ENCODE results near the gene MRPL1. TPM values are rescaled to one million over a fixed set of nuclear protein-coding genes. Genes with fewer than 3 reads are reported as not detected.
"Not testable (repeated sequence)": the region's sequence is repeated elsewhere in the genome, so short reads cannot be mapped to it uniquely, and the experiment has no call there.

Gene MRPL1
- total and polyA plus RNA-seq, 5 donors from 2014 or later, result 31.3 to 36.8 (median 32.4) TPM

- Mint-ChIP-seq H3K4me1 (peaks cover 30 to 59% (median 45%) of the 10 kb centered on the region in 4 donors), H3K27ac (peak overlapping the region; percentile 98), H3K36me3 (peaks cover 3% of the 10 kb centered on the region), H3K27me3 (no peaks in the 10 kb centered on the region), H3K9me3 (no peaks in the 10 kb centered on the region), H3K4me3 (peak overlapping the region; percentile 79 to 84 (median 82))
- ATAC-seq (ENCODE audit: low read depth in 2 of 2) (peak; percentile 79 to 81), DNase-seq (peak; percentile 52 to 87 (median 69))
- Histone ChIP-seq H3K27me3 (ENCODE audit: control insufficient read depth, insufficient read depth, low read length) (no peaks in the 10 kb centered on the region), H3K27ac (ENCODE audit: insufficient read depth, low read length, poor library complexity, severe bottlenecking) (peak overlapping the region; percentile 93), H3K4me3 (ENCODE audit: low read depth, low read length) (peak overlapping the region; percentile 79), H3K36me3 (ENCODE audit: control insufficient read depth, insufficient read depth, low read length) (no peaks in the 10 kb centered on the region), H3K4me1 (ENCODE audit: control insufficient read depth, insufficient read depth, low read length, poor library complexity, severe bottlenecking) (peaks cover 60% of the 10 kb centered on the region), H3K9me3 (ENCODE audit: control insufficient read depth in 2 of 2, low read length in 2 of 2) (no peaks in the 10 kb centered on the region)
Measured at GRCh38 chr4:77852892-77853495, 9.6 kb upstream of the MRPL1 start.

DNA sequence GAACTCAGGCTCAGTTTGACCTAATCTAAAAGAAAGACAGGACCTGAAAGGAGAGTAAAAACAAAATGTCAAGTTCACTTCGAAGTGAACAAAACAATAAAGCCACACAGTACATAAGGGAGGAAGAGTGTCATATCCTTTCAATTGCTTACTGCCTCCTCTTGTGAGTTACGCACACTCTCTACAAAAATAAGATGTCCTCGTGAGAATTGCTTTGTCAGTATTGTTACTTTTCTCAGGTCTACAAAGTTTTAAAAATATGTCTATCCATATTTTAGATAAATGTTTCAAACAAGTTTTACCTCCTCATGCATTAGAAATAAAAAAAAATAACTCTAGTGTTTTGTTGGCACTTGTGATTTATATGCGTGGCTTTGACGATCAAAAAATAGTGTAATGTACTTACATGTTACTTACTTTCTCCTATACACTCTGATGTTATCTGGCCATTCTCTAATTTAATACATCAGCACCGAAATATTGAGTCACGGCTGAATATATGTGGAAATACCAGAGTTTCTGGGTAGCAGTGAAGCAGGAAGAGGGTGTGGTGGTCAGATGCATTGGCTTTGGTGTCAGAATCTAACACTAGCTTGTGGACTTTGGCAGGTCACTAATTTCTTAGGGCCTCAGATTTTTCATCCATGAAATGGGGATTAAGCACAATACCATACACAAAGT is 8.1 kb upstream of the MRPL1 start:
- peaks cover 67% of the 10 kb centered on the region for H3K4me1 ChIP-seq (ENCODE audit: control insufficient read depth, insufficient read depth, low read length, poor library complexity, severe bottlenecking)
- H3K4me3 ChIP-seq (ENCODE audit: low read depth, low read length), result peak overlapping the region; percentile 79
- H3K36me3 Mint-ChIP-seq, result peaks cover 3% of the 10 kb centered on the region
- ATAC-seq (ENCODE audit: low read depth in 2 of 2) (peak; percentile 85), DNase-seq (peak; percentile 10 to 81 (median 81))
- H3K36me3 ChIP-seq (ENCODE audit: control insufficient read depth, insufficient read depth, low read length), result no peaks in the 10 kb centered on the region
- no peaks in the 10 kb centered on the region for H3K9me3 Mint-ChIP-seq
- H3K27me3 ChIP-seq (ENCODE audit: control insufficient read depth, insufficient read depth, low read length), result no peaks in the 10 kb centered on the region
- peak overlapping the region; percentile 68 to 84 (median 80) for H3K4me3 Mint-ChIP-seq
- no peaks in the 10 kb centered on the region for H3K27me3 Mint-ChIP-seq
- no peaks in the 10 kb centered on the region for H3K9me3 ChIP-seq (ENCODE audit: control insufficient read depth in 2 of 2, low read length in 2 of 2)
- peak overlapping the region; percentile 98 for H3K27ac Mint-ChIP-seq
- H3K27ac ChIP-seq (ENCODE audit: insufficient read depth, low read length, poor library complexity, severe bottlenecking), result peak overlapping the region; percentile 93
- peaks cover 30 to 72% (median 51%) of the 10 kb centered on the region in 4 donors for H3K4me1 Mint-ChIP-seq

DNA sequence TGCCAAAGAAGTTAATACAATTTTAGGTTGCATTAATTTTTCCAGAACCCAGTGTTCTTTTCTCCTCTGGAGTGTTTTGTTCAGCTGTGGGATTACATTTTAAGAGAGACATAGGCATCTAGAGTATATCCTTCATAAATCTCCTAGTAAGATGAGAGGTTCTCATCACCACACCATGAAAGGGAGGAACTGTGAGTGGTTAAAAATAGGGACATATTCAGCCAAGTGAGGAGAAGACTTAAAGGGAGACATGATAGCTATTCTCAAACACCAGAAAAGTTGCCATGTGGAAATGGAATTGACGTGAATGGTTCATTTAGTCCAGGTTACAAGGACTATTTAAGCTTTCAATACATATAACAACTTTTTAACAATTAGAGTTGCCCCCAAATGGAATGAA is 6.5 kb upstream of the MRPL1 start:
- DNase-seq (no peak), ATAC-seq (ENCODE audit: low read depth in 2 of 2) (no peak)
- no peaks in the 10 kb centered on the region for H3K27me3 ChIP-seq (ENCODE audit: control insufficient read depth, insufficient read depth, low read length)
- H3K4me3 ChIP-seq (ENCODE audit: low read depth, low read length), result no peak overlapping the region
- peaks cover 76% of the 10 kb centered on the region for H3K4me1 ChIP-seq (ENCODE audit: control insufficient read depth, insufficient read depth, low read length, poor library complexity, severe bottlenecking)
- H3K4me1 Mint-ChIP-seq, result peaks cover 30 to 86% (median 57%) of the 10 kb centered on the region in 4 donors
- peaks cover 3% of the 10 kb centered on the region for H3K36me3 Mint-ChIP-seq
- no peaks in the 10 kb centered on the region for H3K9me3 Mint-ChIP-seq
- no peaks in the 10 kb centered on the region for H3K9me3 ChIP-seq (ENCODE audit: control insufficient read depth in 2 of 2, low read length in 2 of 2)
- H3K27ac Mint-ChIP-seq, result peak overlapping the region; percentile 89 to 96 (median 94)
- peak overlapping the region; percentile 12 to 57 (median 22) for H3K4me3 Mint-ChIP-seq
- no peaks in the 10 kb centered on the region for H3K36me3 ChIP-seq (ENCODE audit: control insufficient read depth, insufficient read depth, low read length)
- H3K27ac ChIP-seq (ENCODE audit: insufficient read depth, low read length, poor library complexity, severe bottlenecking), result peak overlapping the region; percentile 18
- H3K27me3 Mint-ChIP-seq, result no peaks in the 10 kb centered on the region

DNA sequence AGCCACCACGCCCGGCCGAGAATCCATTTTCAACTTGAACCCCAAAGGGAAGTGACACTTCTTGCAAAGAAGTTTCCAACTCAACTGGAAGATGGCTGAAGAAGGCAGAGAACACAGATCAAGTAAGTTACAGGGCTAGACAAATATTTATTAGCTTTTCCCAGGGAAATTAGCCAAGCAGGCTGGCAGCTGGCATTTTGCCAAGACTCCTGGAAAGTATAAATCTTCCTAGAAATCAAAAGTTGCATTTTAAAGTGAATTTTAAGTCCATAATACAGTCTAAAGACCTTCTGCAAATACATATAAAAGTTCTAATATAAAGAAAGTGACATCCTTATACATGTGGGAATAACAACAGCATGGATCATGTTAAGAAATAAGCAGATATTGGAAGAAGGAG is 3.4 kb upstream of the MRPL1 start:
- no peak for ATAC-seq (ENCODE audit: low read depth in 2 of 2)
- no peak for DNase-seq
- H3K4me3 Mint-ChIP-seq, result no peak overlapping the region
- Histone ChIP-seq H3K4me1 (ENCODE audit: control insufficient read depth, insufficient read depth, low read length, poor library complexity, severe bottlenecking) (peaks cover 64% of the 10 kb centered on the region), H3K36me3 (ENCODE audit: control insufficient read depth, insufficient read depth, low read length) (no peaks in the 10 kb centered on the region), H3K4me3 (ENCODE audit: low read depth, low read length) (no peak overlapping the region), H3K9me3 (ENCODE audit: control insufficient read depth in 2 of 2, low read length in 2 of 2) (no peaks in the 10 kb centered on the region), H3K27ac (ENCODE audit: insufficient read depth, low read length, poor library complexity, severe bottlenecking) (peak overlapping the region; percentile 100), H3K27me3 (ENCODE audit: control insufficient read depth, insufficient read depth, low read length) (no peaks in the 10 kb centered on the region)
- peaks cover 21% of the 10 kb centered on the region for H3K27me3 Mint-ChIP-seq
- peaks cover 30 to 80% (median 60%) of the 10 kb centered on the region in 4 donors for H3K4me1 Mint-ChIP-seq
- peaks cover 0 to 3% (median 0%) of the 10 kb centered on the region in 7 donors for H3K9me3 Mint-ChIP-seq
- H3K36me3 Mint-ChIP-seq, result peaks cover 3% of the 10 kb centered on the region
- peak overlapping the region; percentile 79 to 100 (median 99) for H3K27ac Mint-ChIP-seq

DNA sequence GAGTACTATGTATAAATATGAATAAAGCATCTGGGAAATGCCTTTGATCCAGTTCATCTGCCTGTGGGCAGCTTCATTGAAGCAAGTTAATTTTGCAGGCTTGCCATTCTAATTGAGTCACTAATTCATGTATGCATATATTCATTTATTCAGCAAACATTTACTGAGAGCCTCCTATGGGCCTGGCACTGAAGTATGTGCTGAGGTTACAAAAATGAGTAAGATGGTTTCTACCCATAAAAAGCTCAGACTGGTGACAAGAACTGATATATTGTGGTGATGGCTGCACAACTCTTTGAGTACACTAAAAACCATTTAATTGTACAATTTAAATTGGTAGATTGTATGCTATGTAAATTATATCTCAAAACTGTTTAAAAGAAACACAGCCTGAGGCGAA is 1.1 kb upstream of the MRPL1 start:
- H3K4me3 Mint-ChIP-seq, result peak overlapping the region; percentile 96 to 99 (median 96)
- no peaks in the 10 kb centered on the region for H3K27me3 ChIP-seq (ENCODE audit: control insufficient read depth, insufficient read depth, low read length)
- H3K27me3 Mint-ChIP-seq, result peaks cover 21% of the 10 kb centered on the region
- peaks cover 0 to 3% (median 0%) of the 10 kb centered on the region in 7 donors for H3K9me3 Mint-ChIP-seq
- peaks cover 4% of the 10 kb centered on the region for H3K36me3 Mint-ChIP-seq
- peak overlapping the region; percentile 100 for H3K27ac ChIP-seq (ENCODE audit: insufficient read depth, low read length, poor library complexity, severe bottlenecking)
- peaks cover 57% of the 10 kb centered on the region for H3K4me1 ChIP-seq (ENCODE audit: control insufficient read depth, insufficient read depth, low read length, poor library complexity, severe bottlenecking)
- H3K27ac Mint-ChIP-seq, result peak overlapping the region; percentile 99 to 100 (median 99)
- ATAC-seq (ENCODE audit: low read depth in 2 of 2), result peak in 1 of 2 donors; percentile 7
- H3K4me3 ChIP-seq (ENCODE audit: low read depth, low read length), result peak overlapping the region; percentile 96
- no peaks in the 10 kb centered on the region for H3K9me3 ChIP-seq (ENCODE audit: control insufficient read depth in 2 of 2, low read length in 2 of 2)
- H3K4me1 Mint-ChIP-seq, result peaks cover 24 to 82% (median 62%) of the 10 kb centered on the region in 4 donors
- peak in 1 of 3 donors; percentile 62 for DNase-seq
- H3K36me3 ChIP-seq (ENCODE audit: control insufficient read depth, insufficient read depth, low read length), result peaks cover 6% of the 10 kb centered on the region

GRCh38 chr4:77863341-77863740 is 711 bp downstream of the MRPL1 start:
- peak overlapping the region; percentile 96 to 99 (median 96) for H3K4me3 Mint-ChIP-seq
- peaks cover 12% of the 10 kb centered on the region for H3K36me3 ChIP-seq (ENCODE audit: control insufficient read depth, insufficient read depth, low read length)
- H3K27ac Mint-ChIP-seq, result peak overlapping the region; percentile 99 to 100 (median 99)
- H3K27ac ChIP-seq (ENCODE audit: insufficient read depth, low read length, poor library complexity, severe bottlenecking), result peak overlapping the region; percentile 100
- peak overlapping the region; percentile 96 for H3K4me3 ChIP-seq (ENCODE audit: low read depth, low read length)
- H3K27me3 ChIP-seq (ENCODE audit: control insufficient read depth, insufficient read depth, low read length); H3K9me3 Mint-ChIP-seq; ATAC-seq (ENCODE audit: low read depth in 2 of 2); H3K9me3 ChIP-seq (ENCODE audit: control insufficient read depth in 2 of 2, low read length in 2 of 2): not testable (repeated sequence)
- DNase-seq, result peak in 1 of 3 donors; percentile 41
- H3K4me1 ChIP-seq (ENCODE audit: control insufficient read depth, insufficient read depth, low read length, poor library complexity, severe bottlenecking), result peaks cover 41% of the 10 kb centered on the region
- peaks cover 22 to 78% (median 60%) of the 10 kb centered on the region in 4 donors for H3K4me1 Mint-ChIP-seq
- H3K36me3 Mint-ChIP-seq, result peaks cover 15% of the 10 kb centered on the region
- peaks cover 21% of the 10 kb centered on the region for H3K27me3 Mint-ChIP-seq

DNA sequence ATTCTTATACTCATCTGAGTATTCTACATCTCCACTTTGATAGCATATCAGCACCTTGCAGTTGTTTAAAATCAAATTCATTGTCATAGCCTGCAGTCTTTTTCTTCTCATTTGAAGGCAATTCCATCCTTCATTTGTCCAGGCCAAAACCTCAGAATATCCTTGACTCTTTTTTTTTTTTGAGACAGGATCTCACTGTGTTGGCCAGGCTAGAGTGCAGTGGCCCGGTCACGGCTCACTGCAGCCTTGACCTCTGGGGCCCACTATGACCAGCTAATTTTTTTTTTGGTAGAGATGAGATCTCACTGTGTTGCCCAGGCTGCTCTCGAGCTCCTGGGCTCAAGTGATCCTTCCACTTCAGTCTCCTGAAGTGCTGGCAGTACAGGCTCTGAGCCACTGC is 2.6 kb downstream of the MRPL1 start:
- H3K4me1 Mint-ChIP-seq, result peaks cover 34 to 90% (median 67%) of the 10 kb centered on the region in 4 donors
- H3K4me3 Mint-ChIP-seq, result peak overlapping the region in 3 of 4 donors; percentile 31 to 61 (median 33)
- DNase-seq (no peak), ATAC-seq (ENCODE audit: low read depth in 2 of 2) (no peak)
- Histone ChIP-seq H3K4me3 (ENCODE audit: low read depth, low read length) (no peak overlapping the region), H3K27ac (ENCODE audit: insufficient read depth, low read length, poor library complexity, severe bottlenecking) (no peak overlapping the region), H3K4me1 (ENCODE audit: control insufficient read depth, insufficient read depth, low read length, poor library complexity, severe bottlenecking) (peaks cover 42% of the 10 kb centered on the region), H3K36me3 (ENCODE audit: control insufficient read depth, insufficient read depth, low read length) (peaks cover 17% of the 10 kb centered on the region), H3K9me3 (ENCODE audit: control insufficient read depth in 2 of 2, low read length in 2 of 2) (no peaks in the 10 kb centered on the region), H3K27me3 (ENCODE audit: control insufficient read depth, insufficient read depth, low read length) (no peaks in the 10 kb centered on the region)
- peaks cover 0 to 3% (median 0%) of the 10 kb centered on the region in 7 donors for H3K9me3 Mint-ChIP-seq
- H3K27me3 Mint-ChIP-seq, result peaks cover 21% of the 10 kb centered on the region
- H3K27ac Mint-ChIP-seq, result peak overlapping the region in 1 of 3 donors; percentile 27
- H3K36me3 Mint-ChIP-seq, result peaks cover 21% of the 10 kb centered on the region
